ENCODE results near the gene WDTC1.

Gene WDTC1

DNA sequence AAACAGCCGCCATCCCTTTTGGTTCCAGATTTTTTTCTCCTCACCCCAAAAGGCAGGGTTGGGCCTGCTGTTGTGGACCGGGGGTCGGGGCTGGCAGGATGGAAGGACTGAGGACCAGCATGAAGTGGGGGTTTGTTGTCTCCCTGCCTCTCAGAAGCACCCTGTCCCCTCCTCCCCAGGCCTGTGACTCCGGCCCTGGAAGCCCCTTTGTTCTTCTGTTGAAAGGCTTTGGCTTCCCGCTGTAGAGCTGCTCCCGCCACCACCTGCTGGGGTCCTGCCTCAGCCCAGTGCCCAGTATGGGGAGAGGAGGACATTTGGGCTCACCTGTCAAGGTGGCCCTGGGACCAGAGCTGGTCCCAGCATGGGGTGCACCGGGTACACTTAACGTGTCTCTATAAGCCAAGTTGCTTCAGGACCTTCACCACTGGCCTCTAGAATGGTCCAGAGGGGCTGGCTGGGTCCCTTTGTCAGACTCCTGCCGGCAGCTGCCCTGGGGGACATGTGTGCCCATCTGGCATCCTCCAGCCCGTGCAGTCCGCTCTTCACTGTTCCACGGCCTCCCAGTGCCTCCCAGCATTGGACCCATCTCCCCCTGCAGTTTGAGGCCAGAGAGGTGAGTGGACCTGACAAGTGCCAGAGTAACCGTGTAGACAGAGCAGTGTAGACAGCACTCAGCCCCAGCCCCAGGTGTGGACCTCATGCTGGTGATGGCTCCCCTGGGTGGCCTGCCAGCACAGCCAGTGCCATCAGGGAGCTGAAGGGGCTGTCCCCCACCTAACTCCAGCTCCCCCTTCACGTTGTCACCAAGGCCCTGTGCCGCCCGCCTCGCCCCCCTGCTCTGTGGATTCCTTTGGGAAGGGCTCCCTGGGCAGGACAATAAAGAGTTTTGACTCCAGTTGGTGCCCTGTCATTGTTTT, 101.3 kb downstream of the WDTC1 start:
- TF ChIP-seq, protein P1, sequence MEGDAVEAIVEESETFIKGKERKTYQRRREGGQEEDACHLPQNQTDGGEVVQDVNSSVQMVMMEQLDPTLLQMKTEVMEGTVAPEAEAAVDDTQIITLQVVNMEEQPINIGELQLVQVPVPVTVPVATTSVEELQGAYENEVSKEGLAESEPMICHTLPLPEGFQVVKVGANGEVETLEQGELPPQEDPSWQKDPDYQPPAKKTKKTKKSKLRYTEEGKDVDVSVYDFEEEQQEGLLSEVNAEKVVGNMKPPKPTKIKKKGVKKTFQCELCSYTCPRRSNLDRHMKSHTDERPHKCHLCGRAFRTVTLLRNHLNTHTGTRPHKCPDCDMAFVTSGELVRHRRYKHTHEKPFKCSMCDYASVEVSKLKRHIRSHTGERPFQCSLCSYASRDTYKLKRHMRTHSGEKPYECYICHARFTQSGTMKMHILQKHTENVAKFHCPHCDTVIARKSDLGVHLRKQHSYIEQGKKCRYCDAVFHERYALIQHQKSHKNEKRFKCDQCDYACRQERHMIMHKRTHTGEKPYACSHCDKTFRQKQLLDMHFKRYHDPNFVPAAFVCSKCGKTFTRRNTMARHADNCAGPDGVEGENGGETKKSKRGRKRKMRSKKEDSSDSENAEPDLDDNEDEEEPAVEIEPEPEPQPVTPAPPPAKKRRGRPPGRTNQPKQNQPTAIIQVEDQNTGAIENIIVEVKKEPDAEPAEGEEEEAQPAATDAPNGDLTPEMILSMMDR (conservative IDR thresholded peaks at IDR 0.05; ENCODE audit: low read depth, low read length), result no peak
- H3K4me3 ChIP-seq (ENCODE audit: low read length), result no peak overlapping the region
- no peak for DNase-seq (ENCODE audit: low read depth)

- no peak for DNase-seq (ENCODE audit: low read depth)
- TF ChIP-seq, protein P1 (conservative IDR thresholded peaks at IDR 0.05; ENCODE audit: low read depth, low read length), result no peak
- H3K4me3 ChIP-seq (ENCODE audit: low read length), result no peak overlapping the region
Observed at GRCh38 chr1:27336756-27337155, 102.3 kb downstream of the WDTC1 start.

- TF ChIP-seq, protein P1 (conservative IDR thresholded peaks at IDR 0.05; ENCODE audit: low read depth, low read length), result no peak
- DNase-seq (ENCODE audit: low read depth), result no peak
- H3K4me3 ChIP-seq (ENCODE audit: low read length), result no peak overlapping the region
Observed at GRCh38 chr1:27338751-27339150, 104.3 kb downstream of the WDTC1 start.

DNA sequence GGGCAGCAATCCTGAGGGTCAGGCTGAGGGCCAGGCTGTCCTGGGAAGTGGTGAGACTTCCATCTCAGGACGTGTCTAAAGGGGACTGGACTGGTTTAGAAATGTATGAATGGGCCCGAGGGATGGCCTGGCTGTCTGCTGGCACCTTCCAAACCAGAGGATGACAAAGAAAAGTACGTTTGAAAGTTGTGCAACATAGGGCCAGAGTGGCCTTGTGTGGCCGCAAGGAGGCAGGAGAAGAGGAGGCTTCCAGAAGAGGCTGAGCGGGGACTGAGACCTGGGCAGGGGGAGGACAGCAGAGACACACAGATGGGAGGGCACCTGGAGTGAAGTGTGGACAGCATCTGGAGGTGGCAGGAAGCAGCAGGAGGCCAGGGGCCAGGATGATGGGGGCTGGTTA, 104.8 kb downstream of the WDTC1 start:
- H3K4me3 ChIP-seq (ENCODE audit: low read length), result no peak overlapping the region
- DNase-seq (ENCODE audit: low read depth), result no peak
- TF ChIP-seq, protein P1 (conservative IDR thresholded peaks at IDR 0.05; ENCODE audit: low read depth, low read length), result no peak

DNA sequence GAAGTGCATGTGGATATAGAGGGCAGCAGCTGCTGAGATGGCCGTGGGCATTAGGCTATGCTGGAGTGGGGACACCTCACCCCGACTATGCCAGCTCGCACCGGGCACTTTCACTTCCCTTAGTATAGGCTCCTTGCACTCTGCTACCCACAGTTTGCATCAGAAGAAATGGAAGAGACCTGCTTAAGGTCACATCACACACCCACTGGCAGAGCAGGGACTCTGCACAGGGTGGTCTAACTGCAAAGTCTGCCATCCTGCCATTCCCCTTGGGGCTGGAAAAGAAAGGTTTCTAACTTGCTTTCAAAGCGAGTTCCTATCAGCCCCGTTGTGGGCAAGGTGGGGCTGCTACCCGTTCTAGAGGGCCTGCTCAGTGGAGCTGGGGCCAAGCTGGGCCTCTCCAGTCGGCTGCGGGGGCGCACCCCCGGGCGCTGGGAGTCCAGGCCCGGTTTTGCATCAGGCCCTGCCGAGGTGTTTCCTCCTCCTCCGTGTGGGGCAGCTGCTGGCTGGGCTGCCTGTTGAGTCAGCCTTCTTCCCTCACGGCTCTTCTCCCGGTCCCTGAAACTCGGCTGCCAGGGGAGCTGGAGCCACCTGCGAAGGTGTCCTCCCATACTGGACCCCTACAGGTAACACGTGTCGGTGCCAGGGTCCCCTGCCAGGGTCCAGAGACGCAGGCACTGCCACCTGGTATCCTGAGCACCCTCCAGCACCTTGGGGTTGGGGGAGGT, 107.3 kb downstream of the WDTC1 start, which contains the start of gene SYTL1:
TSS of gene SYTL1 (plus strand) at position 498 of the 728 bp plus-strand sequence. CDS start 3,313 bp downstream, outside the sequence.
- H3K4me3 ChIP-seq (ENCODE audit: low read length), result peak within 1 kb of the TSS; percentile 10
- no peak for DNase-seq (ENCODE audit: low read depth)
- TF ChIP-seq, protein P1 (conservative IDR thresholded peaks at IDR 0.05; ENCODE audit: low read depth, low read length), result no peak

DNA sequence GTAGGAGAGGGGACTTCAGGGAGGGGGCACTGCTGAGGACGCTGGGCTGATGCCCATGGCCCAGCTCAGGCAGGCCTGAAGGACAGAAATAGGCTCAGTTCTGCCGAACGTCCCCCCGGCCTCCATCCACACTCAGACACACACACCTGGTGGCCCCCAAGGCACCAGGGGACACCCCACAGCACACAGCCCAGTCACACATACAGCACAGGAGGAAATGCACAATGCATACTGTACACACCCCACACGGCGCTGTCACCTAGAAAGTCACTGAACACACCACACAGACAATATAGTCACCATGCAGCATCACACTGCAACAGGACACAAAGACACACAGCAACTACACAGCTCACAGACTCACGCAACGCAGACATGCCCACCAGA, 108.0 kb downstream of the WDTC1 start:
- TF ChIP-seq, protein P1 (conservative IDR thresholded peaks at IDR 0.05; ENCODE audit: low read depth, low read length), result no peak
- no peak for DNase-seq (ENCODE audit: low read depth)
- H3K4me3 ChIP-seq (ENCODE audit: low read length), result no peak overlapping the region

All from retinal pigment epithelial cell (primary cell).